CD8-positive, alpha-beta memory T cell (primary cell): Measurements from ENCODE around the gene NCBP3. TPM values are rescaled to one million over a fixed set of nuclear protein-coding genes. Genes with fewer than 3 reads are reported as not detected.

Experiments used
- CTCF ChIA-PET: fragments of 350-600 bp; sonication (Branson Sonifier 250); formaldehyde crosslinking; loops from one replicate; lab custom pipeline; 2021; ENCODE audit warnings: antibody characterized with exemption; lab: Charles Lee
- POLR2A ChIA-PET: fragments of 350-600 bp; sonication (Branson Sonifier 250); formaldehyde crosslinking; loops from one replicate; lab custom pipeline; 2021; ENCODE audit warnings: antibody characterized with exemption; lab: Charles Lee
- DNase-seq, 5 donors: peaks; one replicate each; pipeline versions ENCODE4 v3.0.0 to v3.0.0-alpha.2; 2020 to 2022; ENCODE audit warnings: mixed read lengths in 1 of 5
- H3K27ac ChIP-seq: one replicate; pipeline ENCODE4 v1.7.0; 2013; ENCODE audit warnings: low read depth, mild to moderate bottlenecking, low read length, moderate library complexity
- H3K27me3 ChIP-seq: 2 replicates; pipeline ENCODE4 v1.7.0; 2013; ENCODE audit warnings: low read length, mild to moderate bottlenecking; ENCODE audit not compliant: insufficient read depth, poor library complexity, severe bottlenecking
- H3K36me3 ChIP-seq: 2 replicates; pipeline ENCODE4 v1.7.0; 2013; ENCODE audit warnings: mild to moderate bottlenecking, low read length, moderate library complexity; ENCODE audit not compliant: insufficient read depth
- H3K4me1 ChIP-seq: 2 replicates; pipeline ENCODE4 v1.7.0; 2013; ENCODE audit warnings: mild to moderate bottlenecking, low read length, moderate library complexity; ENCODE audit not compliant: insufficient read depth
- H3K4me3 ChIP-seq: 2 replicates; pipeline ENCODE4 v1.7.0; 2013; ENCODE audit warnings: mild to moderate bottlenecking, low read length
- H3K9me3 ChIP-seq: 2 replicates; pipeline ENCODE4 v1.7.0; 2013; ENCODE audit warnings: mild to moderate bottlenecking, low read length
- H3K27ac Mint-ChIP-seq, 8 donors: one replicate each; pipeline ENCODE4 v1.8.0; 2020 to 2021; ENCODE audit warnings: mixed read lengths in 8 of 8, mild to moderate bottlenecking in 6 of 8, inconsistent platforms in 3 of 8, moderate library complexity in 3 of 8
- H3K27me3 Mint-ChIP-seq, 2 donors: one replicate each; pipeline ENCODE4 v1.8.0; 2020 to 2021; ENCODE audit warnings: mixed read lengths in 2 of 2, mild to moderate bottlenecking in 1 of 2, moderate library complexity in 1 of 2
- H3K36me3 Mint-ChIP-seq, 3 donors: one replicate each; pipeline ENCODE4 v1.8.0; 2020 to 2021; ENCODE audit warnings: mixed read lengths in 3 of 3, inconsistent platforms in 1 of 3, mild to moderate bottlenecking in 1 of 3
- H3K4me1 Mint-ChIP-seq, 3 donors: one replicate each; pipeline ENCODE4 v1.8.0; 2020 to 2021; ENCODE audit warnings: mixed read lengths in 3 of 3, inconsistent platforms in 1 of 3, mild to moderate bottlenecking in 1 of 3
- H3K4me3 Mint-ChIP-seq, 7 donors: one replicate each; pipeline ENCODE4 v1.8.0; 2020 to 2021; ENCODE audit warnings: mixed read lengths in 7 of 7, mild to moderate bottlenecking in 6 of 7, moderate library complexity in 4 of 7, inconsistent platforms in 2 of 7
- H3K9me3 Mint-ChIP-seq, 5 donors: one replicate each; pipeline ENCODE4 v1.8.0; 2020 to 2022; ENCODE audit warnings: mixed read lengths in 5 of 5, mild to moderate bottlenecking in 3 of 5, moderate library complexity in 2 of 5, inconsistent platforms in 1 of 5
- polyA plus RNA-seq: library from polyadenylated mRNA; unstranded; fragments of 300-500 nt; fragmentation: Illumina TruSeq; gene quantifications from one replicate; pipeline ENCODE4 v1.2.3, GENCODE V29; 2021
- total RNA-seq, 2 experiments: library from RNA; stranded (reverse); gene quantifications; one replicate each; pipeline ENCODE4 v1.2.3, GENCODE V29; 2021

The NCBP3 gene, protein sequence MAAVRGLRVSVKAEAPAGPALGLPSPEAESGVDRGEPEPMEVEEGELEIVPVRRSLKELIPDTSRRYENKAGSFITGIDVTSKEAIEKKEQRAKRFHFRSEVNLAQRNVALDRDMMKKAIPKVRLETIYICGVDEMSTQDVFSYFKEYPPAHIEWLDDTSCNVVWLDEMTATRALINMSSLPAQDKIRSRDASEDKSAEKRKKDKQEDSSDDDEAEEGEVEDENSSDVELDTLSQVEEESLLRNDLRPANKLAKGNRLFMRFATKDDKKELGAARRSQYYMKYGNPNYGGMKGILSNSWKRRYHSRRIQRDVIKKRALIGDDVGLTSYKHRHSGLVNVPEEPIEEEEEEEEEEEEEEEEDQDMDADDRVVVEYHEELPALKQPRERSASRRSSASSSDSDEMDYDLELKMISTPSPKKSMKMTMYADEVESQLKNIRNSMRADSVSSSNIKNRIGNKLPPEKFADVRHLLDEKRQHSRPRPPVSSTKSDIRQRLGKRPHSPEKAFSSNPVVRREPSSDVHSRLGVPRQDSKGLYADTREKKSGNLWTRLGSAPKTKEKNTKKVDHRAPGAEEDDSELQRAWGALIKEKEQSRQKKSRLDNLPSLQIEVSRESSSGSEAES
- total RNA-seq: 10 to 100 TPM; 39.9 to 42.0 TPM
- 18.0 TPM for polyA plus RNA-seq

DNA sequence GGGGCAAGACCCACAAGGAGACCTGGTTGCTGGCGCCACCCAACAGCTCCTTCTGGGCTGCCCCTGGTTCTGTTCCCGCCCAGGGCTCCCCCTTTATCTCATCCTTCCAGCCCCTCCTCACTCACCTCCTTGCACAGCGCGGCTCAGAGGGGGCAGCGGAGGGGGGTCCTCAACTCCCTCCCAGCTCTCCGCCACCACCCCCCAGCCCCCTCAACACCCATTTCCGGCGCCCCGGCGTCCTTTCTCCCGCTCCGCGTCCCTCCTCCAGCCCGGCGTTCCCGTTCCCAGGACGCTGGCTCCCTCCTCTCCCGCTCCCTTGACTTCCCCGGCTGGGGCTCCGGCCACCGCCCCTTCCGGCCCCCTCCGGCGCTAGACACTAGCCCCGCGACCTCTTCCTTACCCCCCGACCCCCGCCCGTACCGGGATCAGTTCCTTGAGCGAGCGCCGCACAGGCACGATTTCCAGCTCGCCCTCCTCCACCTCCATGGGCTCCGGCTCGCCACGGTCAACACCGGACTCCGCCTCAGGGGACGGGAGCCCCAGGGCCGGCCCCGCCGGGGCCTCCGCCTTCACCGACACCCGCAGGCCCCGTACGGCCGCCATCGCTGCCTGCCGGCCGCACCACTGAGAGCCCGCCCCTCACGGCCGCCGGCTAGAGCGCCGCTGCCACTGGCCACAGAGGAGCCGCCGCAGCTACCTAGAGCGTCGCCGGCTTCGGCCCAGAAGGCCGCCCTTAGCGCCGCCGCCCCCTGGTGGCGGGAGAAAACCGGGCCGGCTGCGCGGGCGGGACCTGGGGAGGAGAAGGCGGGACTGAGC, at the start of gene NCBP3:
Gene NCBP3, minus strand, starts transcription at position 626 of the 816 bp plus-strand sequence. Its CDS starts 23 bp downstream, at position 603.
- DNase-seq: peak; percentile 86 to 91 (median 86)
- Mint-ChIP-seq H3K36me3 (peaks cover 0 to 38% (median 8%) of the 10 kb centered on the region in 3 donors), H3K27me3 (peaks cover 0 to 4% of the 10 kb centered on the region in 2 donors), H3K4me3 (peak within 1 kb of the TSS; percentile 91 to 99 (median 94)), H3K9me3 (no peaks in the 10 kb centered on the region), H3K4me1 (peaks cover 15 to 42% (median 24%) of the 10 kb centered on the region in 3 donors), H3K27ac (peak within 1 kb of the TSS; percentile 81 to 98 (median 92))
- H3K27me3 ChIP-seq: no peaks in the 10 kb centered on the region
- no peaks in the 10 kb centered on the region for H3K9me3 ChIP-seq
- H3K27ac ChIP-seq: peak within 1 kb of the TSS; percentile 79
- H3K4me1 ChIP-seq: peaks cover 22% of the 10 kb centered on the region
- peak within 1 kb of the TSS; percentile 71 for H3K4me3 ChIP-seq
- ChIA-PET POLR2A (interaction anchor here (0.5 to 2.4 kb wide), 7 partner anchors 9 to 1488 kb away, joined by 3 to 10 read pairs (median 3); no protein-coding TSS in a partner anchor), CTCF (interaction anchor here (0.6 to 6.2 kb wide), 35 partner anchors 9 to 230 kb away, joined by 3 to 96 read pairs (median 4); partner anchors contain the start of genes CTNS, HASPIN and SHPK)
- no peaks in the 10 kb centered on the region for H3K36me3 ChIP-seq

DNA sequence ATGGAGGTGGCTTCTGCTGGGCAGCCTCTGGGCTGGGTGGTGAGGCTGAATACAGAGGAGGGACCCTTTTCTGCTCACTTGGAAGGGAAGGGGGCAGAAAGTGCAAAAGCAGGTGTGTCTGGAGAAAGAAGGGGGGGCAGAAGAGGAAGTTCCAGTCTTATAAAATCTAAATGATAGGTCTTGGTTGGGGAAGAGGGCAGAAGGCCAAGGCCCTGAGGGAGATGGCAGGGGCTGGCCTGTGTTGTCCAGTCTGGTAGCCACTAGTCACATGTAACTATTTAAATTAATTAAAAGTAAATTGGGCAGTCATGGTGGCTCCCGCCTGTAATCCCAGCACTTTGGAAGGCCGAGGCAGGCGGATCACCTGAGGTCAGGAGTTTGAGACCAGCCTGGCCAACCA, 49.3 kb upstream of the NCBP3 start:
- H3K27ac ChIP-seq: no peak overlapping the region
- H3K9me3 ChIP-seq: no peaks in the 10 kb centered on the region
- H3K4me3 ChIP-seq: no peak overlapping the region
- CTCF ChIA-PET: interaction anchor here (2.3 kb wide), 1 partner anchor 18 kb away, joined by 11 read pairs; no protein-coding TSS in a partner anchor
- H3K27me3 ChIP-seq: no peaks in the 10 kb centered on the region
- H3K4me3 Mint-ChIP-seq: peak overlapping the region in 1 of 7 donors; percentile 64
- DNase-seq: no peak
- no peaks in the 10 kb centered on the region for H3K9me3 Mint-ChIP-seq
- H3K4me1 Mint-ChIP-seq: peaks cover 18 to 27% (median 19%) of the 10 kb centered on the region in 3 donors
- peaks cover 20% of the 10 kb centered on the region for H3K4me1 ChIP-seq
- POLR2A ChIA-PET: no interaction called here
- H3K27me3 Mint-ChIP-seq: no peaks in the 10 kb centered on the region
- peak overlapping the region in 3 of 8 donors; percentile 33 to 66 (median 42) for H3K27ac Mint-ChIP-seq
- H3K36me3 ChIP-seq: no peaks in the 10 kb centered on the region
- peaks cover 0 to 2% (median 0%) of the 10 kb centered on the region in 3 donors for H3K36me3 Mint-ChIP-seq

- peak overlapping the region in 1 of 7 donors; percentile 64 for H3K4me3 Mint-ChIP-seq
- CTCF ChIA-PET: interaction anchor here (2.3 kb wide), 1 partner anchor 18 kb away, joined by 11 read pairs; no protein-coding TSS in a partner anchor
Measured at GRCh38 chr17:3894911-3895343, 48.9 kb upstream of the NCBP3 start.

GRCh38 chr17:3894188-3894587, 48.1 kb upstream of the NCBP3 start:
- H3K4me1 ChIP-seq: peaks cover 20% of the 10 kb centered on the region
- CTCF ChIA-PET: interaction anchor here (2.3 kb wide), 1 partner anchor 19 kb away, joined by 11 read pairs; no protein-coding TSS in a partner anchor
- H3K27me3 Mint-ChIP-seq: no peaks in the 10 kb centered on the region
- no peaks in the 10 kb centered on the region for H3K9me3 ChIP-seq
- H3K27me3 ChIP-seq: no peaks in the 10 kb centered on the region
- H3K4me1 Mint-ChIP-seq: peaks cover 18 to 29% (median 19%) of the 10 kb centered on the region in 3 donors
- no peak overlapping the region for H3K4me3 ChIP-seq
- peak overlapping the region in 6 of 7 donors; percentile 80 to 90 (median 82) for H3K4me3 Mint-ChIP-seq
- POLR2A ChIA-PET: no interaction called here
- no peak for DNase-seq
- peaks cover 0 to 2% (median 0%) of the 10 kb centered on the region in 3 donors for H3K36me3 Mint-ChIP-seq
- no peaks in the 10 kb centered on the region for H3K36me3 ChIP-seq
- H3K27ac ChIP-seq: no peak overlapping the region
- H3K27ac Mint-ChIP-seq: peak overlapping the region in 6 of 8 donors; percentile 78 to 93 (median 88)
- H3K9me3 Mint-ChIP-seq: no peaks in the 10 kb centered on the region

More at GRCh38 chr17:3894911-3895343, 48.9 kb upstream of the NCBP3 start:
- Histone ChIP-seq H3K36me3 (no peaks in the 10 kb centered on the region), H3K4me3 (no peak overlapping the region), H3K9me3 (no peaks in the 10 kb centered on the region), H3K27me3 (no peaks in the 10 kb centered on the region), H3K4me1 (peaks cover 20% of the 10 kb centered on the region), H3K27ac (no peak overlapping the region)
- peaks cover 0 to 2% (median 0%) of the 10 kb centered on the region in 3 donors for H3K36me3 Mint-ChIP-seq
- peaks cover 18 to 29% (median 19%) of the 10 kb centered on the region in 3 donors for H3K4me1 Mint-ChIP-seq
- H3K9me3 Mint-ChIP-seq: no peaks in the 10 kb centered on the region
- H3K27me3 Mint-ChIP-seq: no peaks in the 10 kb centered on the region
- no peak for DNase-seq
- POLR2A ChIA-PET: no interaction called here
- H3K27ac Mint-ChIP-seq: peak overlapping the region in 4 of 8 donors; percentile 33 to 66 (median 43)

GRCh38 chr17:3893720-3894116, 47.7 kb upstream of the NCBP3 start:
- peaks cover 20% of the 10 kb centered on the region for H3K4me1 ChIP-seq
- no peaks in the 10 kb centered on the region for H3K9me3 ChIP-seq
- no peaks in the 10 kb centered on the region for H3K27me3 ChIP-seq
- H3K36me3 Mint-ChIP-seq: peaks cover 0 to 2% (median 0%) of the 10 kb centered on the region in 3 donors
- peak overlapping the region; percentile 58 for H3K4me3 ChIP-seq
- CTCF ChIA-PET: interaction anchor here (2.3 kb wide), 1 partner anchor 20 kb away, joined by 11 read pairs; no protein-coding TSS in a partner anchor
- peak overlapping the region; percentile 70 to 94 (median 88) for H3K27ac Mint-ChIP-seq
- POLR2A ChIA-PET: interaction anchor here (0.6 to 1.3 kb wide), 2 partner anchors 71 to 1451 kb away, joined by 3 to 4 read pairs; no protein-coding TSS in a partner anchor
- H3K4me1 Mint-ChIP-seq: peaks cover 18 to 29% (median 19%) of the 10 kb centered on the region in 3 donors
- peak overlapping the region; percentile 80 to 90 (median 82) for H3K4me3 Mint-ChIP-seq
- no peaks in the 10 kb centered on the region for H3K9me3 Mint-ChIP-seq
- no peak for DNase-seq
- H3K27ac ChIP-seq: no peak overlapping the region
- H3K36me3 ChIP-seq: no peaks in the 10 kb centered on the region
- H3K27me3 Mint-ChIP-seq: no peaks in the 10 kb centered on the region

- Mint-ChIP-seq H3K4me3 (peak within 1 kb of the TSS; percentile 82 to 90 (median 86)), H3K27me3 (no peaks in the 10 kb centered on the region), H3K27ac (peak within 1 kb of the TSS; percentile 77 to 94 (median 89)), H3K4me1 (peaks cover 18 to 29% (median 19%) of the 10 kb centered on the region in 3 donors), H3K9me3 (no peaks in the 10 kb centered on the region), H3K36me3 (peaks cover 0 to 2% (median 0%) of the 10 kb centered on the region in 3 donors)
- ChIA-PET POLR2A (interaction anchor here (0.6 to 1.3 kb wide), 2 partner anchors 72 to 1451 kb away, joined by 3 to 4 read pairs; no protein-coding TSS in a partner anchor), CTCF (interaction anchor here (0.8 to 2.3 kb wide), 2 partner anchors 20 to 181 kb away, joined by 3 to 11 read pairs; no protein-coding TSS in a partner anchor)
- no peak within 1 kb of the TSS for H3K27ac ChIP-seq
- H3K36me3 ChIP-seq: no peaks in the 10 kb centered on the region
- no peaks in the 10 kb centered on the region for H3K9me3 ChIP-seq
- peaks cover 20% of the 10 kb centered on the region for H3K4me1 ChIP-seq
- peak; percentile 85 to 89 (median 87) for DNase-seq
- H3K27me3 ChIP-seq: no peaks in the 10 kb centered on the region
- H3K4me3 ChIP-seq: peak within 1 kb of the TSS; percentile 58
Measured at GRCh38 chr17:3893003-3893719, 47.1 kb upstream of the NCBP3 start, which contains the start of gene CAMKK1. Gene CAMKK1 (minus strand): TSS chr17:3893053. CDS start chr17:3885687, 7,366 bp downstream.
